B cell (primary cell): Measurements from ENCODE around the gene ZNF689. TPM values are rescaled to one million over a fixed set of nuclear protein-coding genes. Genes with fewer than 3 reads are reported as not detected.

Source experiments
- ATAC-seq: fragments of 200-7000 bp; cut with Tn5 transposase; one replicate; pipeline ENCODE4 v1.10.0; 2021; ENCODE audit warnings: low read depth, mild to moderate bottlenecking, moderate number of reproducible peaks, moderate library complexity
- CTCF ChIA-PET: fragments of 350-600 bp; sonication (Branson Sonifier 250); formaldehyde crosslinking; loops from one replicate; lab custom pipeline; 2021; ENCODE audit warnings: antibody characterized with exemption, inconsistent platforms; lab: Charles Lee
- POLR2A ChIA-PET: fragments of 350-600 bp; sonication (Branson Sonifier 250); formaldehyde crosslinking; loops from one replicate; lab custom pipeline; 2021; ENCODE audit warnings: antibody characterized with exemption; lab: Charles Lee
- DNase-seq: peaks from one replicate; pipeline ENCODE4 v3.0.0; 2013
- H2AFZ ChIP-seq: 2 replicates; pipeline ENCODE4 v1.6.1; 2012; ENCODE audit warnings: mild to moderate bottlenecking, low read depth, low read length; ENCODE audit not compliant: insufficient read depth, poor library complexity, severe bottlenecking
- H3K27ac ChIP-seq, 2 donors: 1 replicate in 1 of 2; 2 replicates in 1 of 2; pipeline ENCODE4 v1.5.1; 2012 to 2013; ENCODE audit warnings: low read length in 2 of 2, mild to moderate bottlenecking in 2 of 2, moderate library complexity in 1 of 2
- H3K27me3 ChIP-seq, 4 experiments: fragments of 200-600 bp in 1 of 4; sonication (generic) in 1 of 4; replicated peaks in 1 of 4; 1 replicate in 2 of 4; 2 replicates in 2 of 4; pipeline versions ENCODE4 v1.6.1 to v1.7.0; 2013 to 2016; ENCODE audit warnings: low read length in 3 of 4, mild to moderate bottlenecking in 2 of 4, mixed read lengths in 1 of 4, moderate library complexity in 1 of 4; ENCODE audit not compliant: insufficient read depth in 4 of 4, control insufficient read depth in 3 of 4; ENCODE audit errors: control extremely low read depth in 1 of 4
- H3K36me3 ChIP-seq, 2 experiments: replicated peaks in 1 of 2; 1 replicate in 1 of 2; 2 replicates in 1 of 2; pipeline versions ENCODE4 v1.6.1 to v1.7.1; 2013; ENCODE audit warnings: low read length in 1 of 2; ENCODE audit not compliant: insufficient read depth in 2 of 2, control insufficient read depth in 1 of 2; ENCODE audit errors: control extremely low read depth in 1 of 2, extremely low read depth in 1 of 2
- H3K4me1 ChIP-seq, 2 donors: fragments of 200-600 bp in 1 of 2; sonication (generic) in 1 of 2; 1 replicate in 1 of 2; 2 replicates in 1 of 2; pipeline versions ENCODE4 v1.5.1 to v1.6.1; 2013 to 2017; ENCODE audit warnings: low read length in 2 of 2; ENCODE audit not compliant: control insufficient read depth in 2 of 2, insufficient read depth in 2 of 2
- H3K4me2 ChIP-seq: replicated peaks from 2 replicates; pipeline ENCODE3; 2012; ENCODE audit warnings: mild to moderate bottlenecking, low read depth, low read length; ENCODE audit not compliant: poor library complexity, severe bottlenecking
- H3K4me3 ChIP-seq, 5 experiments: fragments of 200-600 bp in 1 of 5; sonication (generic) in 1 of 5; 1 replicate in 3 of 5; 2 replicates in 2 of 5; pipeline versions ENCODE4 v1.5.1 to v1.7.0; 2011 to 2016; ENCODE audit warnings: low read length in 4 of 5, mild to moderate bottlenecking in 4 of 5, low read depth in 2 of 5, control low read depth in 1 of 5, moderate library complexity in 1 of 5; ENCODE audit not compliant: insufficient read depth in 1 of 5; ENCODE audit errors: control extremely low read depth in 1 of 5, extremely low read depth in 1 of 5
- H3K79me2 ChIP-seq: fragments of 200-600 bp; sonication (generic); one replicate; pipeline ENCODE4 v1.6.0; 2016; ENCODE audit warnings: low read length; ENCODE audit not compliant: control insufficient read depth, insufficient read depth
- H3K9ac ChIP-seq: fragments of 200-600 bp; sonication (generic); 2 replicates; pipeline ENCODE4 v1.6.1; 2017; ENCODE audit warnings: mild to moderate bottlenecking, low read length, moderate library complexity
- H3K9me3 ChIP-seq, 3 donors: one replicate each; pipeline versions ENCODE4 v1.6.1 to v1.7.1; 2013; ENCODE audit warnings: low read length in 2 of 3; ENCODE audit not compliant: control insufficient read depth in 2 of 3, insufficient read depth in 1 of 3; ENCODE audit errors: control extremely low read depth in 1 of 3
- H4K20me1 ChIP-seq: 2 replicates; pipeline ENCODE4 v1.6.0; 2012; ENCODE audit warnings: mild to moderate bottlenecking, low read length; ENCODE audit not compliant: insufficient read depth, control insufficient read depth, poor library complexity, severe bottlenecking
- H3K27ac Mint-ChIP-seq: one replicate; pipeline ENCODE4 v1.8.0; 2021; ENCODE audit warnings: mixed read lengths
- H3K27me3 Mint-ChIP-seq: one replicate; pipeline ENCODE4 v1.8.0; 2021; ENCODE audit warnings: mixed read lengths
- H3K4me1 Mint-ChIP-seq: one replicate; pipeline ENCODE4 v1.8.0; 2021; ENCODE audit warnings: mixed read lengths
- H3K4me3 Mint-ChIP-seq: one replicate; pipeline ENCODE4 v1.8.0; 2021; ENCODE audit warnings: mixed read lengths
- H3K9me3 Mint-ChIP-seq: one replicate; pipeline ENCODE4 v1.8.0; 2022; ENCODE audit warnings: mixed read lengths; ENCODE audit not compliant: insufficient read depth
- EZH2 ChIP-seq: IDR thresholded peaks from 2 replicates; pipeline ENCODE4 v1.6.1; 2012; ENCODE audit warnings: borderline replicate concordance, low read depth, mild to moderate bottlenecking, moderate library complexity, low read length; ENCODE audit not compliant: insufficient read depth, poor library complexity, severe bottlenecking
- WGBS: methylation state at CpG from one replicate; pipeline ENCODE4 v1.1.5; 2013; ENCODE audit warnings: missing lambda C conversion rate; ENCODE audit not compliant: insufficient coverage; 5-methylcytosine and 5-hydroxymethylcytosine counted together
- intact Hi-C: fragments of 100-400 bp; cut with micrococcal nuclease; formaldehyde crosslinking; loops from one replicate; pipeline ENCODE4 v1.10.0; 2022
- polyA plus RNA-seq: library from polyadenylated mRNA; depleted of rRNA; stranded (reverse); fragments of >200 nt; gene quantifications from 2 replicates; pipeline ENCODE4 v1.2.3, GENCODE V29; 2012
- total RNA-seq, 2 donors: library from RNA; stranded (reverse); fragments of 120-200 nt in 1 of 2; gene quantifications; 1 replicate in 1 of 2; 2 replicates in 1 of 2; pipeline versions ENCODE4 v1.2.3 to v1.2.4, GENCODE V29; 2013 to 2022
- TF ChIP-seq, protein P1 (sequence below): fragments of 200-600 bp; IDR thresholded peaks from one replicate; pipeline ENCODE4 v1.8.0; 2022; ENCODE audit warnings: antibody characterized with exemption, mild to moderate bottlenecking

The ZNF689 gene
- total and polyA plus RNA-seq, 2 donors (not counting 1 experiment from before 2014, with no cell fraction given), result 8.1 to 12.4 TPM

GRCh38 chr16:30650369-30651123 is 40.4 kb upstream of the ZNF689 start, which contains the start of gene PRR14:
PRR14 (plus strand) TSS chr16:30650960; CDS start chr16:30651646, 686 bp downstream.
- CTCF ChIA-PET, result interaction anchor here (0.9 to 3.6 kb wide), 12 partner anchors 10 to 233 kb away, joined by 3 to 33 read pairs (median 6); partner anchors contain the start of genes FBRS, ZNF688 and ZNF747
- peaks cover 0 to 8% (median 0%) of the 10 kb centered on the region in 3 donors for H3K9me3 ChIP-seq

More at GRCh38 chr16:30650369-30651123, 40.4 kb upstream of the ZNF689 start, which contains the start of gene PRR14:
- DNase-seq, result peak; percentile 99
- Histone ChIP-seq H3K9ac (peak within 1 kb of the TSS; percentile 99), H2AFZ (peak within 1 kb of the TSS; percentile 99), H3K4me3 (peak within 1 kb of the TSS; percentile 62 to 100 (median 93)), H4K20me1 (no peaks in the 10 kb centered on the region), H3K36me3 (peaks cover 0 to 33% of the 10 kb centered on the region in 2 experiments), H3K79me2 (no peaks in the 10 kb centered on the region), H3K27ac (peak within 1 kb of the TSS; percentile 97 to 98), H3K4me2 (peak within 1 kb of the TSS; percentile 100), H3K27me3 (no peaks in the 10 kb centered on the region), H3K4me1 (peaks cover 9 to 21% of the 10 kb centered on the region in 2 donors)
- ATAC-seq, result peak; percentile 76
- Mint-ChIP-seq H3K9me3 (no peaks in the 10 kb centered on the region), H3K27me3 (no peaks in the 10 kb centered on the region), H3K27ac (peak within 1 kb of the TSS; percentile 96), H3K4me1 (peaks cover 19% of the 10 kb centered on the region), H3K4me3 (peak within 1 kb of the TSS; percentile 91)
- TF ChIP-seq EZH2, result no peak
- TF ChIP-seq, protein P1, sequence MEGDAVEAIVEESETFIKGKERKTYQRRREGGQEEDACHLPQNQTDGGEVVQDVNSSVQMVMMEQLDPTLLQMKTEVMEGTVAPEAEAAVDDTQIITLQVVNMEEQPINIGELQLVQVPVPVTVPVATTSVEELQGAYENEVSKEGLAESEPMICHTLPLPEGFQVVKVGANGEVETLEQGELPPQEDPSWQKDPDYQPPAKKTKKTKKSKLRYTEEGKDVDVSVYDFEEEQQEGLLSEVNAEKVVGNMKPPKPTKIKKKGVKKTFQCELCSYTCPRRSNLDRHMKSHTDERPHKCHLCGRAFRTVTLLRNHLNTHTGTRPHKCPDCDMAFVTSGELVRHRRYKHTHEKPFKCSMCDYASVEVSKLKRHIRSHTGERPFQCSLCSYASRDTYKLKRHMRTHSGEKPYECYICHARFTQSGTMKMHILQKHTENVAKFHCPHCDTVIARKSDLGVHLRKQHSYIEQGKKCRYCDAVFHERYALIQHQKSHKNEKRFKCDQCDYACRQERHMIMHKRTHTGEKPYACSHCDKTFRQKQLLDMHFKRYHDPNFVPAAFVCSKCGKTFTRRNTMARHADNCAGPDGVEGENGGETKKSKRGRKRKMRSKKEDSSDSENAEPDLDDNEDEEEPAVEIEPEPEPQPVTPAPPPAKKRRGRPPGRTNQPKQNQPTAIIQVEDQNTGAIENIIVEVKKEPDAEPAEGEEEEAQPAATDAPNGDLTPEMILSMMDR, result no peak
- 1% methylated on average over 53 of the region's 53 CpGs for WGBS
- POLR2A ChIA-PET, result interaction anchor here (0.5 to 2.8 kb wide), 18 partner anchors 9 to 781 kb away, joined by 3 to 37 read pairs (median 6); partner anchors contain the start of genes DCTPP1, FBRS, ZNF688 and ZNF747
- intact Hi-C loops, result loop anchor here (1.0 kb wide), 4 partner anchors 9 to 78 kb away; no protein-coding TSS in a partner anchor
